SKM-1 treated with dmso at 0.1 percent for 144 hours (cell line): ENCODE data around the gene RNF214.

ENCODE experiments used
- DNase-seq: peaks from one replicate; lab custom pipeline; 2025; ENCODE audit not compliant: unreplicated experiment; lab: John Stamatoyannopoulos, UW

Gene RNF214

GRCh38 chr11:117279711-117280376 is 47.4 kb downstream of the RNF214 start:
- DNase-seq: no peak

- DNase-seq: no peak
Observed at GRCh38 chr11:117281159-117281558, 48.7 kb downstream of the RNF214 start.

GRCh38 chr11:117281869-117282268 is 49.4 kb downstream of the RNF214 start:
- no peak for DNase-seq

- no peak for DNase-seq
Observed at GRCh38 chr11:117282956-117283355, 50.5 kb downstream of the RNF214 start.

GRCh38 chr11:117284053-117284452 is 51.6 kb downstream of the RNF214 start:
- no peak for DNase-seq

GRCh38 chr11:117286588-117286987 is 54.1 kb downstream of the RNF214 start:
- no peak for DNase-seq

GRCh38 chr11:117287668-117288067 is 55.2 kb downstream of the RNF214 start:
- DNase-seq: no peak

GRCh38 chr11:117289795-117290194 is 57.3 kb downstream of the RNF214 start:
- DNase-seq: no peak

GRCh38 chr11:117290809-117291396 is 58.4 kb downstream of the RNF214 start, which contains the start of gene BACE1-AS:
Gene BACE1-AS (plus strand): TSS chr11:117291346.
- DNase-seq: no peak

GRCh38 chr11:117292616-117293015 is 60.1 kb downstream of the RNF214 start:
- DNase-seq: no peak

- no peak for DNase-seq
Observed at GRCh38 chr11:117295438-117296137, 63.1 kb downstream of the RNF214 start.

- no peak for DNase-seq
Observed at GRCh38 chr11:117296881-117297280, 64.4 kb downstream of the RNF214 start.

GRCh38 chr11:117298195-117298594 is 65.7 kb downstream of the RNF214 start:
- no peak for DNase-seq

- DNase-seq: no peak
Observed at GRCh38 chr11:117299351-117300282, 67.1 kb downstream of the RNF214 start.

GRCh38 chr11:117300283-117300663 is 67.8 kb downstream of the RNF214 start:
- no peak for DNase-seq

GRCh38 chr11:117300773-117301172 is 68.3 kb downstream of the RNF214 start:
- no peak for DNase-seq

GRCh38 chr11:117302228-117302627 is 69.8 kb downstream of the RNF214 start:
- no peak for DNase-seq

GRCh38 chr11:117303101-117303500 is 70.6 kb downstream of the RNF214 start:
- no peak for DNase-seq

GRCh38 chr11:117303646-117304315 is 71.3 kb downstream of the RNF214 start:
- no peak for DNase-seq

GRCh38 chr11:117305145-117305544 is 72.7 kb downstream of the RNF214 start:
- DNase-seq: no peak

GRCh38 chr11:117309310-117309709 is 76.8 kb downstream of the RNF214 start:
- no peak for DNase-seq
